ENCODE data around the gene BHLHE23.

GRCh38 chr20:62959998-62960436, 46.7 kb downstream of the BHLHE23 start:
- TF ChIP-seq, protein P1, sequence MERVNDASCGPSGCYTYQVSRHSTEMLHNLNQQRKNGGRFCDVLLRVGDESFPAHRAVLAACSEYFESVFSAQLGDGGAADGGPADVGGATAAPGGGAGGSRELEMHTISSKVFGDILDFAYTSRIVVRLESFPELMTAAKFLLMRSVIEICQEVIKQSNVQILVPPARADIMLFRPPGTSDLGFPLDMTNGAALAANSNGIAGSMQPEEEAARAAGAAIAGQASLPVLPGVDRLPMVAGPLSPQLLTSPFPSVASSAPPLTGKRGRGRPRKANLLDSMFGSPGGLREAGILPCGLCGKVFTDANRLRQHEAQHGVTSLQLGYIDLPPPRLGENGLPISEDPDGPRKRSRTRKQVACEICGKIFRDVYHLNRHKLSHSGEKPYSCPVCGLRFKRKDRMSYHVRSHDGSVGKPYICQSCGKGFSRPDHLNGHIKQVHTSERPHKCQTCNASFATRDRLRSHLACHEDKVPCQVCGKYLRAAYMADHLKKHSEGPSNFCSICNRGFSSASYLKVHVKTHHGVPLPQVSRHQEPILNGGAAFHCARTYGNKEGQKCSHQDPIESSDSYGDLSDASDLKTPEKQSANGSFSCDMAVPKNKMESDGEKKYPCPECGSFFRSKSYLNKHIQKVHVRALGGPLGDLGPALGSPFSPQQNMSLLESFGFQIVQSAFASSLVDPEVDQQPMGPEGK (CRISPR knock-in tag; IDR thresholded peaks at IDR 0.05; ENCODE audit: borderline replicate concordance), result no peak
- TF ChIP-seq ZNF8 (CRISPR knock-in tag; IDR thresholded peaks at IDR 0.05) (no peak), ZNF70 (CRISPR knock-in tag; IDR thresholded peaks at IDR 0.05) (no peak), ARNTL (CRISPR knock-in tag; IDR thresholded peaks at IDR 0.05; ENCODE audit: borderline replicate concordance, low read depth) (no peak)
